Measurements from ENCODE around the gene RAB6A.
A peak's percentile ranks its signal among the peaks of the same experiment; 100 is the strongest.
"Not testable (repeated sequence)": the region's sequence is repeated elsewhere in the genome, so short reads cannot be mapped to it uniquely, and the experiment has no call there.

RAB6A gene

DNA sequence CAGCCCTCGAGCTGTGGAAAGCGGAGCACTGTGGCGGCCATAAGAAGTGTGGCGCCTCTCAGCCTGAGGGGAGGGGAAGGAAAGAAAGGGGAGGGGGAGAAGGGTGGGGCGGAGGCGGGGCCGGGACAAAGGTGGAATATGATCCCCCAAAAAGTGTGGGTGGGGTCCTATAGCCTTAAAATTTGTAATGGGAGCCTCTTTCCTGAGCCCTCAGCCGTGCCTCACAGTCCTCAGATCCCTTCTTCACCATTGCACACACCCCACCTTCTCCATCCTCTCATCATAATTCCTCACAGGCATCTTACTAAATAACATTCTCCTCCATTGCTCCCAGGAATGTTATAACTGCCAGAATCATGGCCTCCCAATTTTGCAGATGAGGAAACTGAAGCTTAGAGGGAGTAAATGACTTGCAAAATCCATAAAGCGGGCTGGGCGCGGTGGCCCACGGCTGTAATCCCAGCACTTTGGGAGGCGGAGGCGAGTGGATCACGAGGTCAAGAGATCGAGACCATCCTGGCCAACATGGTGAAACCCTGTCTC, 600 bp upstream of the RAB6A start:
- no peak for DNase-seq

DNA sequence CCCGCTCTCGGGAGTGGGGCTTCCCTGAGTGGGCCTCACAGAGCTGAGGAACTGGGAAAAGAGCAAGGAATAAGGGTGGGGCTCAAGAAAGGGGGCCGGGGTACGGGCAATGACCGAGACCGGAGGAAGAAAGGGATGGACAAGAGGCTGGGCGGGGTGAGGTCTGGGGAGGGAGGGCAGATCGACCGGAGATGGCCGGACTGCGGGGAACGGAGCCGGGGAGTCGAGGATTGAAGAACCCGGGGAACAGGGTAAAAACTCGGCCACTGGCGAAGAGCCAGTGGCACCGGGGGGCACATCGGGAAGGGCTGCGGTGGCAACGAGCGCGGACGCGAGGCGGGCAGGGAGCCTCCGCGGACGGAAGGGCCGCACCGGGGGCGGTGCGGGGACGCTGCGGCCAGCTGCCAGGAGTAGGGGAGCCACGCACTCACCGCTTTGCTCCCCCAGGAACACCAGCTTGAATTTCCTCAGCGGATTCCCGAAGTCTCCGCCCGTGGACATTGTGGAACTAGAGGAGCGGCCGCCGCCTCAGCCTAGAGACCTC, 667 bp downstream of the RAB6A start:
- DNase-seq, result peak; percentile 31

GRCh38 chr11:73759610-73760134, 1.2 kb downstream of the RAB6A start:
- DNase-seq, result peak; percentile 31

GRCh38 chr11:73758451-73758850, 2.4 kb downstream of the RAB6A start:
- DNase-seq, result no peak

- no peak for DNase-seq
These were observed 3.3 kb downstream of the RAB6A start for GRCh38 chr11:73757598-73757997.

DNA sequence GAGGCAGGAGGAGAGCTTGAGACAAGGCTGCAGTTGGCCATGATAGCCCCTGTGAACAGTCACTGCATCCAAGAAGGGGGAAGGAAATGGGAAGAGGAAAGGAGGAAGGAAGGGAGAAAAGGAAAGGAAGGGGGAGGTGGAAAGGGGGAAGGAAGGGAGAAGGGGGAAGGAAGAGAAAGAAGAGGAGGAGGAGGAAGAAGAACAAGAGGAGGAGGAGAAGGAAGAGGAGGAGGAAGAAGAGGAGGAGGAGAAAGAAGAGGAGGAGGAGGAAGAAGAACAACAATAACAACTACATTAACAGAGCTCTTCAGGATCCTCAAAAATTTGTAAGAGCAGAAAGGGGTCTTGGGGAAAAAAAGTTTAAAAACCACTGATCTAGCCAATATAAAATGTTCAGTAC, 5.2 kb downstream of the RAB6A start:
- DNase-seq, result no peak

DNA sequence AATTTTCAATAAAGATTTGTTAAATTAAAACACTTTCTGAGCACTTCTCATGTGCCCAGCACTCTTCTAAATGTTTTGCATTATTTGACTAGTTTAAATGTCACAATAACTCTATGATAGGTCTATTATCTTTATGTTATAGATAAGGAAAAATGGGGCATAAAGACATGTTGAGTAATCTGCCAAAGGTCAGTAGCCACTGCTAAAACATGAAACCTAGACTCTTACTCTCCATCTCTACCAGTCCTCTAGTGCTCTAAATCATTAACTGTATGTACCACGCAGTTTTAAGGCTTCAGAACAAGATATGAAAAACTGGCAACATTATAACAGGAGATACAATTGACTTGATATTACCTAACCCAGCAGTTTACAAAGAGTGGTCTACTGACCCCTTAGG, 6.9 kb downstream of the RAB6A start:
- no peak for DNase-seq

GRCh38 chr11:73752903-73753302, 8.0 kb downstream of the RAB6A start:
- DNase-seq, result no peak

- no peak for DNase-seq
These were observed 8.5 kb downstream of the RAB6A start for GRCh38 chr11:73752216-73752867.

DNA sequence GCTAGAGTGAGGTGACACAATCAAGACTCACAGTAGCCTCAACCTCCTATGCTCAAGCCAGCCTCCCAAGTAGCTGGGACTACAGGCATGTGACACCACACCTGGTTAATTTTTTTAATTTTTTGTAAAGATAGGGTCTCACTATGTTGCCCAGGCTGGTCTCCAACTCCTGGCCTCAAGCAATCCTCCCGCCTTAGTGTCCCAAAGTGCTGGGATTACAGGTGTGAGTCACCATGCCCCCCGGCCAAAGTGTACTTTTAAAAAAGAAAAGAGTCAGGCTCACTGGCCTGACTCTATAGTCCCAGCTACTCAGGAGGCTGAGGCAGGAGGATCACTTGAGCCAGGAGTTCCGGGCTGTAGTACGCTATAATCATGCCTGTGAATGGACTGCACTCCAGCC, 10.0 kb downstream of the RAB6A start:
- DNase-seq, result not testable (repeated sequence)

DNA sequence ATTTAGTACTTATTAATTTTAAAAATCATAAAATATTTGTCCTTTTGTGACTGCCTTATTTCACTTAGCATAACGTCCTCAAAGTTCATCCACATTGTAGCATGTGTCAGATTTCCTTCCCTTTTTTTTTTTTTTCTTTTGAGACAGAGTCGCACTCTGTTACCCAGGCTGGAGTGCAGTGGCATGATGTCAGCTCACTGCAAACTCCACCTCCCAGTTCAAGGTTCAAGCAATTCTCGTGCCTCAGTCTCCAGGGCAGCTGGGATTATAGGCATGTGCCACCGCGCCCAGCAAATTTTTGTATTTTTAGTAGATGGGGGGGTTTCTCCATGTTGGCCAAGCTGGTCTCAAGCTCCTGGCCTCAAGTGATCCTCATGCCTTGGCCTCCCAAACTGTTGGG, 10.6 kb downstream of the RAB6A start:
- DNase-seq, result no peak

GRCh38 chr11:73749118-73749517, 11.8 kb downstream of the RAB6A start:
- DNase-seq, result no peak

GRCh38 chr11:73748300-73748699, 12.6 kb downstream of the RAB6A start:
- DNase-seq, result no peak

- no peak for DNase-seq
These were observed 13.1 kb downstream of the RAB6A start for GRCh38 chr11:73747762-73748161.

GRCh38 chr11:73746701-73747100, 14.2 kb downstream of the RAB6A start:
- DNase-seq, result no peak

- DNase-seq, result no peak
These were observed 17.8 kb downstream of the RAB6A start for GRCh38 chr11:73743045-73743444.

DNA sequence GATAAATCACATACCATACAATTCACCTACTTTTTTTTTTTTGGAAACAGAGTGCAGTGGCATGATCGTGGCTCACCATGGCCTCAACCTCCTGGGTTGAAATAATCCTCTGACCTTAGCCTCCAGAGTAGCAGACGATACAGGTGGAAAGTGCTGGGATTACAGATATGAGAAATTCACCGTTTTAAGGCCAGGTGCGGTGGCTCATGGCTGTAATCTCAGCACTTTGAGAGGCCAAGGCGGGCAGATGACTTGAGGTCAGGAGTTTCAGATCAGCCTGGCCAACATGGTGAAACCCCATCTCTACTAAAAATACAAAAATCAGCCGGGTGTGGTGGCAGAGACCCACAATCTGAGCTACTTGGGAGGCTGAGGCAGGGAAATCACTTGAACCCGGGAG, 24.9 kb downstream of the RAB6A start:
- DNase-seq, result not testable (repeated sequence)

DNA sequence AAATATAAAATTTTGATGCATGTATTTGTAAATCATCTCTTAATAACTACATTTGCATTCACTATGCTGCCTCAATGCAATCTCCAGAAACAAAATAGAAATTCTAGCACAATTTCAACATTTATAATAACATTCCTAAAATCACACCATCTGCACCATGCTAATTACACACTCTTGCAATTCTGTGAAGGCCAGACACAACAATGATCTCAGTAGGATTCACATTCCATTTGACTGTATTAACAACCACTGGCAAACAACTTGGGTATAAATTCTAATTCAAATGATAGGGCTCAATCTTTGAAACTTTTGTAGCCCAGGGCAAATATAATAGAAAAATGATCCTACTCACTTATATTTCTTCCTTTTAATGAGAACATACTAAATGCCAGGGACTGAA, 25.9 kb downstream of the RAB6A start:
- DNase-seq, result no peak

DNA sequence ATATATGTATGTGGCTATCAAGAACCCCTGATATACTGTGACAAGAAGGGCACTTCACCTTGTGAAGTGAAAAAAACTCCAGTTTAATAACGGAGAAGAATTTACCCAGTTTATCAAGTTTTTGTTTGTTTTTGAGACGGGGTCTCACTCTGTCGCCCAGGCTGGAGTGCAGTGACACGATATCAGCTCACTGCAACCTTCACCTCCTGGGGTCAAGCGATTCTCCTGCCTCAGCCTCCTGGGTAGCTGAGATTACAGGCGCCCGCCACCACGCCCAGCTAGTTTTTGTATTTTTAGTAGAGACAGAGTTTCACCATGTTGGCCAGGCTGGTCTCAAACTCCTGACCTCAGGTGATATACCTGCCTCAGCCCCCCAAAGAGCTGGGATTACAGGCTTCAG, 26.9 kb downstream of the RAB6A start:
- DNase-seq, result not testable (repeated sequence)

GRCh38 chr11:73732936-73733335, 27.9 kb downstream of the RAB6A start:
- not testable (repeated sequence) for DNase-seq

GRCh38 chr11:73729594-73730206, 31.2 kb downstream of the RAB6A start:
- DNase-seq, result no peak

DNA sequence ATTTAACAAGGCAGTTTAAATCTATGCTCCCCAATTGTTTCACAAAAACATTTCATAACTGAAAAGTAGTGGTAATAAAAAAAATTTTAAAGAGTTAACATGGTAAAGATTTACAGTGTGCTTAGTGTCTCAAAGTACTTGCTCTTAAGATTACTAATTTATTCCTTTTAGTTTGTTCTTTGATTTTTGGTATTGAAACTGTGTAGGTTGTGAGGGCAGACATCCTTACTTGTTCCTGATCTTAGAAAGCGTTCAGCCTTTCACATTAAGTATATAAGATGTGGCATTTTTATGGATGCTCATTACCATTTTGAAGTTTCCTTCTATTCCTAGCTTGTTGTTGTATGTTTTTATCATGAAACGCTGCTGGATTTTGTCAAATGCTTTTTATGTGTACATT, 32.9 kb downstream of the RAB6A start:
- no peak for DNase-seq

GRCh38 chr11:73726825-73727224, 34.0 kb downstream of the RAB6A start:
- no peak for DNase-seq

GRCh38 chr11:73717136-73717535, 43.7 kb downstream of the RAB6A start:
- DNase-seq, result no peak

Measured in NCI-H1105 treated with DMSO at 0.1 percent for 48 hours (cell line).